Endothelial cell of umbilical vein (primary cell): ENCODE results near the gene CCDC91. TPM values are rescaled to one million over a fixed set of nuclear protein-coding genes. Genes with fewer than 3 reads are reported as not detected.

Experiments
- BruUV-seq: library from RNA; stranded (reverse); fragments of 400-500 nt; replicated peaks from 2 replicates; lab custom pipeline; 2021; lab: Mats Ljungman, UMichigan
- CTCF ChIA-PET: fragments of 300-600, 350-600 bp; sonication (Branson Sonifier 250); formaldehyde crosslinking; loops from one replicate; lab custom pipeline; 2021; ENCODE audit warnings: antibody characterized with exemption, inconsistent platforms; lab: Charles Lee
- POLR2A ChIA-PET: fragments of 300-600, 350-600 bp; sonication (Branson Sonifier 250); formaldehyde crosslinking; loops from one replicate; lab custom pipeline; 2021; ENCODE audit warnings: antibody characterized with exemption, inconsistent platforms; lab: Charles Lee
- DNase-seq: peaks from one replicate; pipeline ENCODE4 v3.0.0-alpha.2; 2011; ENCODE audit warnings: low read depth, low spot score
- FAIRE-seq: peaks from 2 replicates; lab custom pipeline; 2011; peaks lifted over from hg19 to GRCh38; lab: Jason Lieb, UNC
- H2AFZ ChIP-seq: 2 replicates; pipeline ENCODE4 v1.6.0; 2012; ENCODE audit warnings: low read depth, low read length, control low read depth, inconsistent platforms
- H3K27ac ChIP-seq: 2 replicates; pipeline ENCODE4 v1.5.1; 2011; ENCODE audit warnings: low read depth, mild to moderate bottlenecking, control low read depth, low read length, moderate library complexity; ENCODE audit not compliant: insufficient read depth
- H3K27me3 ChIP-seq, 2 experiments: 2 replicates each; pipeline versions ENCODE4 v1.6.0 to v1.6.1; 2011; ENCODE audit warnings: low read length in 2 of 2, mixed read lengths in 1 of 2; ENCODE audit not compliant: control insufficient read depth in 2 of 2, insufficient read depth in 2 of 2
- H3K36me3 ChIP-seq, 2 experiments: 2 replicates in 1 of 2; 3 replicates in 1 of 2; pipeline ENCODE4 v1.5.1; 2011; ENCODE audit warnings: low read length in 2 of 2, mild to moderate bottlenecking in 1 of 2, moderate library complexity in 1 of 2; ENCODE audit not compliant: control insufficient read depth in 2 of 2, insufficient read depth in 2 of 2; ENCODE audit errors: extremely low read depth in 1 of 2
- H3K4me1 ChIP-seq: 3 replicates; pipeline ENCODE4 v1.5.1; 2011; ENCODE audit warnings: mild to moderate bottlenecking, low read length; ENCODE audit not compliant: control insufficient read depth, insufficient read depth; ENCODE audit errors: extremely low read depth
- H3K4me2 ChIP-seq: 2 replicates; pipeline ENCODE4 v1.6.1; 2011; ENCODE audit warnings: low read length, control low read depth, mixed read lengths; ENCODE audit not compliant: insufficient read depth
- H3K4me3 ChIP-seq, 3 experiments: fragments of 200-600 bp in 1 of 3; sonication (generic), shearing (Covaris generic) in 1 of 3; replicated peaks in 1 of 3; 2 replicates each; pipeline ENCODE4 v1.5.1; 2011 to 2016; ENCODE audit warnings: control low read depth in 3 of 3, low read length in 3 of 3, mild to moderate bottlenecking in 2 of 3, inconsistent platforms in 1 of 3, low read depth in 1 of 3, moderate library complexity in 1 of 3; ENCODE audit not compliant: insufficient read depth in 1 of 3
- H3K79me2 ChIP-seq: 2 replicates; pipeline ENCODE4 v1.6.0; 2012; ENCODE audit warnings: low read length, inconsistent platforms; ENCODE audit not compliant: control insufficient read depth, insufficient read depth
- H3K9ac ChIP-seq: replicated peaks from 2 replicates; pipeline ENCODE3; 2011; ENCODE audit warnings: low read length, control low read depth; ENCODE audit not compliant: insufficient read depth; ENCODE audit errors: extremely low read depth
- H3K9me1 ChIP-seq: replicated peaks from 3 replicates; pipeline ENCODE4 v1.6.0; 2011; ENCODE audit warnings: mild to moderate bottlenecking, low read length; ENCODE audit not compliant: control insufficient read depth, insufficient read depth; ENCODE audit errors: extremely low read depth
- H3K9me3 ChIP-seq: replicated peaks from 2 replicates; pipeline ENCODE4 v1.5.1; 2012; ENCODE audit warnings: low read length, inconsistent platforms; ENCODE audit not compliant: control insufficient read depth, insufficient read depth
- H4K20me1 ChIP-seq: replicated peaks from 2 replicates; pipeline ENCODE3; 2011; ENCODE audit warnings: mild to moderate bottlenecking, low read length; ENCODE audit not compliant: control insufficient read depth, insufficient read depth; ENCODE audit errors: extremely low read depth
- EZH2 ChIP-seq: IDR thresholded peaks from 2 replicates; pipeline ENCODE4 v1.6.1; 2012; ENCODE audit warnings: borderline replicate concordance, low read depth, mild to moderate bottlenecking, moderate library complexity, low read length, inconsistent platforms; ENCODE audit not compliant: severe bottlenecking
- MYC ChIP-seq: IDR thresholded peaks from one replicate; pipeline ENCODE4 v1.6.1; 2011; ENCODE audit warnings: mild to moderate bottlenecking, low read depth, low read length
- POLR2A ChIP-seq: IDR thresholded peaks from 2 replicates; pipeline ENCODE4 v1.6.1; 2012; ENCODE audit warnings: low read depth, mild to moderate bottlenecking, control low read depth, low read length
- POLR2AphosphoS5 ChIP-seq: IDR thresholded peaks from 2 replicates; pipeline ENCODE4 v1.6.1; 2012; ENCODE audit warnings: low read depth, mild to moderate bottlenecking, control low read depth, low read length, moderate library complexity; ENCODE audit not compliant: insufficient read depth
- dilution Hi-C: fragments of 300-500 bp; cut with MboI; formaldehyde crosslinking; loops from one replicate; pipeline ENCODE4 v1.15.0; 2019; ENCODE audit warnings: low sequenced_read_pairs; ENCODE audit not compliant: extremely low pct_ligation_motif_present
- intact Hi-C: fragments of 100-400 bp; cut with micrococcal nuclease; formaldehyde crosslinking; loops from one replicate; pipeline ENCODE4 v1.10.0; 2022
- polyA plus RNA-seq, 4 experiments: library from polyadenylated mRNA; depleted of rRNA in 3 of 4; stranded (reverse) in 3 of 4; unstranded in 1 of 4; fragments of >200 nt; gene quantifications; 2 replicates each; pipeline versions ENCODE4 v1.2.1 to v1.2.3, GENCODE V29; 2011 to 2012; ENCODE audit warnings: missing spikeins in 1 of 4
- total RNA-seq: library from RNA; stranded (reverse); gene quantifications from 2 replicates; pipeline ENCODE4 v1.2.3, GENCODE V29; 2021

CCDC91 gene
- total and polyA plus RNA-seq, 2 donors (not counting 3 experiments of a cell fraction or from before 2014, with no cell fraction given), result 3.8 to 10.5 TPM

DNA sequence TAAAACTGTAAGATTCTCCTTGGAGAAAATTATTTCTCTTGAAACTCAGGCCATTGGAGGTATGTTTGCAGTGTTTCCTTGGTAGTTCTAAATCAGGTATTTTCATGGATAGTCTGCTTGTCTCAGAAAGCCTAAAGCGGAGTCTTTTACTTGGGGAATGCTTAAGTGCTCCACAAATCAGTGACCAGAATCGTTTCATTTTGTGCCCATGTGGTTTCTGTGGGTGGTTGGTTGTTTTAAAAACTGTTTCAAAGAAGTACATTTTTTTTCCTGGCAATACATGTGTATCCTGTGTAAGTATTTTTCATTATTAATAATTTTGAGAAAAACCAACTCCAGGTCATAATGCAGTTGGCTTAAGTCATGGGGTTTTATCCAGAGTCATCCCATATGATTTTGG, 33.6 kb downstream of the CCDC91 start:
- Histone ChIP-seq H2AFZ (no peak overlapping the region), H3K9me1 (no peaks in the 10 kb centered on the region), H3K9ac (no peak overlapping the region), H4K20me1 (no peaks in the 10 kb centered on the region), H3K4me3 (no peak overlapping the region), H3K27me3 (no peaks in the 10 kb centered on the region), H3K36me3 (no peaks in the 10 kb centered on the region), H3K9me3 (no peaks in the 10 kb centered on the region), H3K4me2 (no peak overlapping the region), H3K27ac (no peak overlapping the region), H3K4me1 (no peaks in the 10 kb centered on the region), H3K79me2 (no peaks in the 10 kb centered on the region)
- DNase-seq (no peak), FAIRE-seq (no peak)
- dilution Hi-C loops, result no loop called here
- CTCF ChIA-PET, result no interaction called here
- intact Hi-C loops, result loop anchor here (5.0 kb wide), 1 partner anchor 1193 kb away; no protein-coding TSS in a partner anchor
- POLR2A ChIA-PET, result no interaction called here
- BruUV-seq, result no TSS peak
- TF ChIP-seq POLR2AphosphoS5 (no peak), EZH2 (no peak)

DNA sequence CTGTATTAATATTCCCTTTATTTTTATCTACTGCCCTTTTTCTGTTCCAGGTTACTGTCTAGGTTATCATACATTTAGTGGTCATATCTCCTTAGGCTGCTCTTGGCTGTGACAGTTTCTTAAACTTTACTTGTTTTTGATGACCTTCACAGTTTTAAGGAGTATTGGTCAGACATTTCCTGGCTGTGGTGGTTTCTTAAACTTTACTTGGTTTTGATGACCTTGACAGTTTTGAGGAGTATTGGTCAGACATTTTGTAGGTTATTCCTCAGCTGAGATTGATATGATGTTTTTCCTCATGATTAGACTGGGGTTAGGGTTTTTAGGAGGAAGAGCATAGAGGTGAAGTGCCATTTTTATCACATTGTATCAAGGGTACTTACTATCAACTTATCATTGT, 36.4 kb downstream of the CCDC91 start:
- H3K9me3 ChIP-seq, result no peaks in the 10 kb centered on the region
- ChIA-PET CTCF (interaction anchor here (1.0 kb wide), 1 partner anchor 12 kb away, joined by 3 read pairs; no protein-coding TSS in a partner anchor), POLR2A (no interaction called here)
- FAIRE-seq (no peak), DNase-seq (no peak)
- no peaks in the 10 kb centered on the region for H3K4me1 ChIP-seq
- H3K9ac ChIP-seq, result no peak overlapping the region
- TF ChIP-seq POLR2A (no peak), MYC (no peak)
- H3K27me3 ChIP-seq, result no peaks in the 10 kb centered on the region
- no peak overlapping the region for H3K4me3 ChIP-seq
- BruUV-seq, result no TSS peak
- dilution Hi-C loops (no loop called here), intact Hi-C loops (no loop called here)
- no peak overlapping the region for H3K4me2 ChIP-seq
- H3K36me3 ChIP-seq, result no peaks in the 10 kb centered on the region
- no peak overlapping the region for H2AFZ ChIP-seq
- H3K79me2 ChIP-seq, result no peaks in the 10 kb centered on the region
- no peaks in the 10 kb centered on the region for H4K20me1 ChIP-seq
- H3K27ac ChIP-seq, result no peak overlapping the region
- H3K9me1 ChIP-seq, result no peaks in the 10 kb centered on the region
